ENCODE data around the gene NANOG. TPM values are rescaled to one million over a fixed set of nuclear protein-coding genes. Genes with fewer than 3 reads are reported as not detected.
"Not testable (repeated sequence)": the region's sequence is repeated elsewhere in the genome, so short reads cannot be mapped to it uniquely, and the experiment has no call there.

NANOG gene
- total RNA-seq, 1 donor from 2014 or later = not detected

GRCh38 chr12:7843583-7843982 lies 54.4 kb downstream of the NANOG start:
- not testable (repeated sequence) for H3K4me1 Mint-ChIP-seq (ENCODE audit: unreplicated experiment); H3K9me3 Mint-ChIP-seq; H3K36me3 Mint-ChIP-seq; H3K27me3 Mint-ChIP-seq; DNase-seq (ENCODE audit: extremely low spot score, unreplicated experiment)
- H3K27ac Mint-ChIP-seq = peak overlapping the region; percentile 49
- peak overlapping the region; percentile 34 for H3K4me3 Mint-ChIP-seq

GRCh38 chr12:7844116-7844515 lies 54.9 kb downstream of the NANOG start:
- H3K27ac Mint-ChIP-seq = no peak overlapping the region

DNA sequence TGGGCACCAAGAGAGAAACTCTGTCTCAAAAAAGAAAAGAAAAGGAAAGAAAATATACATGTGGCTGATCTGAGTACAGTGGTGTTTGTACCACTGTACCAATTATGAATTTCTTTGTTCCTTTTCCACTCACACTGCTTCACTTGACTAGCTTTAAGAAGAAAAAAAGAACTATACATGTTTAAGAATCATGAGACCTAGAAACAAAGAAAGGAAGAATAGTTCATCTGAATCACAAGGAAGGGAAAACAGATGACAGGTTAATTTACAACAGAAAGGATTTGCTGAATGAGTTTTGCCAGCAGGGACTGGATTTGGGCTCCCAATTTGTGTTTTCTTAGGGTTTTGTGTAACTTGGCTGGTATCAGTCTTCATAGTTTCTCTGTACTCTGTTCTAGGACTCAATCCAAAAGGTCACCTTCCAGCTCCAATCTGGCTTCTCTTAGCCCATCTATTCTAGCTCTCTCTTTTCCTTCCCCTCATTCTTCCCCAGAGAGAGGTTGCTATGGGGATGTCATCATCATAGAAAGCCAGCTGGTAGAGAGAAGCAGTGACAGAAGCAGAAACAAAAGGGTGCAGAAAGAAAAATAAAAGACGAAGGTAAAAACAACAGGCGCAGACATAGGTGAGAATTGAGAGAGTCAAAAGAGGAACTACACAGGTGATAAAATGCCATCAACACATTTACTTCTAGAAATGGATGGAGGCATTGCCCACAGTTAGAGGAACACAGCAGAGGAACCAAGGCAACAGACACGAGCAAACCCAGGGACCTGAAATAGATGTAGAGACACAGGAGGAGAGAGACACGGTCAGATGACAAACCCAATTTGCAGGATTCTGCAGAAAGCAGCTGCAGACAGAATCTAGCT lies 58.3 kb downstream of the NANOG start:
- H3K9me3 Mint-ChIP-seq; H3K4me1 Mint-ChIP-seq (ENCODE audit: unreplicated experiment): not testable (repeated sequence)

More at GRCh38 chr12:7844116-7844515, 54.9 kb downstream of the NANOG start:
- no peak for DNase-seq (ENCODE audit: extremely low spot score, unreplicated experiment)
- Mint-ChIP-seq H3K4me3 (no peak overlapping the region), H3K4me1 (ENCODE audit: unreplicated experiment) (peaks cover 8% of the 10 kb centered on the region), H3K9me3 (no peaks in the 10 kb centered on the region), H3K27me3 (no peaks in the 10 kb centered on the region), H3K36me3 (peaks cover 4% of the 10 kb centered on the region)
- no peak for TF ChIP-seq CTCF (conservative IDR thresholded peaks at IDR 0.05)

DNA sequence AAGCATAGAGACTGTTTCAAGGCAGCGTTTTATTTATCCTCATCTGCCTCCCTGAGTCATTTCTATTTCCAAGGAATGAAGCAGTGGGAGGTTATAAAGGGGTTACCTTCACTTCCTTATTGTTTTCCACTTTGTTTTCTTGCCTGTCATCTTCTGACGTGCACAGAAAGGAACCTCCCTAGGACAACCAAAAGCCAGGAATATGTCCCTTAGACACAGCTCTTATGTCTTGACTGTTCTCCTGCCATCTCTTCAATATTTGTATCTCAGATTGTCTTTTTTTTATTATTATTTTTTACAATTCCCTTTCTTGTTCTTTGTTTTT lies 58.9 kb downstream of the NANOG start:
- not testable (repeated sequence) for H3K4me3 Mint-ChIP-seq; H3K4me1 Mint-ChIP-seq (ENCODE audit: unreplicated experiment); H3K36me3 Mint-ChIP-seq; DNase-seq (ENCODE audit: extremely low spot score, unreplicated experiment); H3K9me3 Mint-ChIP-seq; H3K27me3 Mint-ChIP-seq
- H3K27ac Mint-ChIP-seq = peak overlapping the region; percentile 19

More for the DNA sequence above, 58.3 kb downstream of the NANOG start:
- DNase-seq (ENCODE audit: extremely low spot score, unreplicated experiment); H3K27me3 Mint-ChIP-seq; H3K36me3 Mint-ChIP-seq: not testable (repeated sequence)
- H3K4me3 Mint-ChIP-seq = peak overlapping the region; percentile 0
- H3K27ac Mint-ChIP-seq = peak overlapping the region; percentile 79

Other genes with a start within 250 kb of the NANOG start
- not detected in 2 replicates for gene APOBEC1, start 123.5 kb upstream of the NANOG start, total RNA-seq (ENCODE audit: low replicate concordance)
- gene GDF3, start 93.6 kb upstream of the NANOG start, total RNA-seq (ENCODE audit: low replicate concordance) = not detected in 2 replicates
- not detected in 2 replicates for gene DPPA3, start 78.0 kb upstream of the NANOG start, total RNA-seq (ENCODE audit: low replicate concordance)
- not detected in 2 replicates for gene CLEC4C, start 42.0 kb upstream of the NANOG start, total RNA-seq (ENCODE audit: low replicate concordance)
- not detected in 2 replicates for gene NANOGNB, start 24.2 kb upstream of the NANOG start, total RNA-seq (ENCODE audit: low replicate concordance)
- 7.0 and 50.0 TPM in 2 replicates for gene SLC2A14, start 83.5 kb downstream of the NANOG start, total RNA-seq (ENCODE audit: low replicate concordance)
- 214 and 2,005 TPM in 2 replicates for gene SLC2A3, start 146.8 kb downstream of the NANOG start, total RNA-seq (ENCODE audit: low replicate concordance)
- gene FOXJ2, start 243.3 kb downstream of the NANOG start, total RNA-seq (ENCODE audit: low replicate concordance) = 15.6 and 35.5 TPM in 2 replicates

Data from type B pancreatic cell (in vitro differentiated cells).